SK-N-MC (cell line): ENCODE results near the gene LOXHD1.

Experiments used
- EZH2 ChIP-seq: fragments of 200-600 bp; sonication (generic); IDR thresholded peaks from one replicate; pipeline ENCODE4 v1.6.1; 2017; ENCODE audit warnings: antibody characterized with exemption
- POLR2AphosphoS5 ChIP-seq: IDR thresholded peaks from 2 replicates; pipeline ENCODE4 v1.6.1; 2012; ENCODE audit warnings: mild to moderate bottlenecking, low read depth, low read length, borderline replicate concordance

DNA sequence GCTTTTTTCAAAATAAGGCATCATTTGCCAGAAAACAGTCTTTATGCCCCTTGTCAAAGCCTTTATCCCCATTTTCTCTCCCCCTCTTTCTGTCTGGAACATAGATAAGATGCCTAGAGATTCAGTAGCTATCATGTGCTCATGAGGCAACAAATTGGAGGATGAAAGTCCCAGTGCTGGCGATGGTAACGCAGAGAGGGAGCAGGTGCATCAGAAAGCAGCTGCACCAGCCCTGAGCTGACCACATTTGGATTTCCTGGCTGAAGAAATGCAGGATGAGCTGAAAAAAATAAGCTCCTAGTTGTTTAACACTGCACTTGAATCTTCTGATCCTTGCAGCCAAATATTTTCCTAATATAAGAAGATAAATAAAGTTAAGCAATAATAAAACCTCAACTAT lies 48.0 kb downstream of the LOXHD1 start:
- TF ChIP-seq EZH2 = no peak
- TF ChIP-seq POLR2AphosphoS5 = no peak
